ENCODE measurements around the gene CMKLR1. TPM values are rescaled to one million over a fixed set of nuclear protein-coding genes. Genes with fewer than 3 reads are reported as not detected.

Gene CMKLR1
- total and polyA plus RNA-seq, 9 donors = 1.4 to 28.3 (median 3.1) TPM

DNA sequence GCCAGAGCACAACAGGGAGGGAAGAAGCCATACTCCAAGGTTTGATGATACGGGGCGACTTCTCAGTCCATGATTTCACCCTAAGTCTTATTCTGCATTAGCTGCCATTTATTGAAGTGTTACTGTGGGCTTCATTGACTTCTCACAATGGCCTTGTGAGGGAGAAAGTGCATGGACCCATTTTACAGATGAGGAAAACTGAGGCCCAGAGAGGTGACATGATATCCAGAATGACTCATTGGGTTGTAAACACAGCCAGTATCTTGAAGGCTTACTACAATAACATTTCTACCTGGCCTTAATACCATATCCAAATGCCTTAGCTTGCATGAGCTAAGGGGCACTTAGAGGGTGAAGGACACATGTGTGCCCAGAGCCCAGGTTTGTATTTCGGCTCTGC, 100.6 kb downstream of the CMKLR1 start:
- intact Hi-C loops (cut with DNase I) = no loop called here
- H3K27ac ChIP-seq = no peak overlapping the region
- H3K9me3 ChIP-seq = no peaks in the 10 kb centered on the region
- no peaks in the 10 kb centered on the region for H3K4me1 ChIP-seq (ENCODE audit: insufficient read depth)
- no peak overlapping the region for H3K4me3 ChIP-seq
- no peaks in the 10 kb centered on the region for H3K27me3 ChIP-seq
- TF ChIP-seq EP300 (IDR thresholded peaks at IDR 0.05) (no peak), POLR2A (IDR thresholded peaks at IDR 0.05) (no peak)
- TF ChIP-seq, protein P1, sequence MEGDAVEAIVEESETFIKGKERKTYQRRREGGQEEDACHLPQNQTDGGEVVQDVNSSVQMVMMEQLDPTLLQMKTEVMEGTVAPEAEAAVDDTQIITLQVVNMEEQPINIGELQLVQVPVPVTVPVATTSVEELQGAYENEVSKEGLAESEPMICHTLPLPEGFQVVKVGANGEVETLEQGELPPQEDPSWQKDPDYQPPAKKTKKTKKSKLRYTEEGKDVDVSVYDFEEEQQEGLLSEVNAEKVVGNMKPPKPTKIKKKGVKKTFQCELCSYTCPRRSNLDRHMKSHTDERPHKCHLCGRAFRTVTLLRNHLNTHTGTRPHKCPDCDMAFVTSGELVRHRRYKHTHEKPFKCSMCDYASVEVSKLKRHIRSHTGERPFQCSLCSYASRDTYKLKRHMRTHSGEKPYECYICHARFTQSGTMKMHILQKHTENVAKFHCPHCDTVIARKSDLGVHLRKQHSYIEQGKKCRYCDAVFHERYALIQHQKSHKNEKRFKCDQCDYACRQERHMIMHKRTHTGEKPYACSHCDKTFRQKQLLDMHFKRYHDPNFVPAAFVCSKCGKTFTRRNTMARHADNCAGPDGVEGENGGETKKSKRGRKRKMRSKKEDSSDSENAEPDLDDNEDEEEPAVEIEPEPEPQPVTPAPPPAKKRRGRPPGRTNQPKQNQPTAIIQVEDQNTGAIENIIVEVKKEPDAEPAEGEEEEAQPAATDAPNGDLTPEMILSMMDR (IDR thresholded peaks at IDR 0.05) = no peak
- no peak for DNase-seq
- H3K36me3 ChIP-seq = no peaks in the 10 kb centered on the region
- 86 to 96% (median 90%) methylated on average over 3 of the region's 3 CpGs for WGBS, 3 donors

Other genes with a start within 250 kb of the CMKLR1 start
- gene WSCD2, start 210.0 kb downstream of the CMKLR1 start, total RNA-seq = 1 to 10 TPM in 2 of 7 donors, under 1 TPM in 4, not detected in 1; under 0.01 to 2.0 (median 0.49) TPM
- gene WSCD2, start 210.0 kb downstream of the CMKLR1 start, polyA plus RNA-seq = 1 to 10 TPM in 1 of 2 donors, under 1 TPM in 1; 0.24 to 2.6 TPM
- 10 to 100 TPM in 1 of 7 donors, 1 to 10 TPM in 6; 3.9 to 12.7 (median 7.6) TPM for gene FICD, start 176.0 kb upstream of the CMKLR1 start, total RNA-seq
- gene FICD, start 176.0 kb upstream of the CMKLR1 start, polyA plus RNA-seq = 1 to 10 TPM; 2.0 to 6.0 TPM
- 10 to 100 TPM; 44.5 to 55.3 (median 48.3) TPM for gene SART3, start 221.9 kb upstream of the CMKLR1 start, total RNA-seq
- 10 to 100 TPM; 27.9 to 36.2 TPM for gene SART3, start 221.9 kb upstream of the CMKLR1 start, polyA plus RNA-seq
- gene ISCU, start 223.3 kb upstream of the CMKLR1 start, total RNA-seq = 100 to 1,000 TPM; 110 to 238 (median 156) TPM
- gene ISCU, start 223.3 kb upstream of the CMKLR1 start, polyA plus RNA-seq = 100 to 1,000 TPM; 207 to 298 TPM